IPS-15b (cell line): ENCODE measurements around the gene STRN4.

Experiments
- H3K27me3 ChIP-seq: one replicate; pipeline ENCODE4 v1.6.1; 2013; ENCODE audit warnings: low read length; ENCODE audit not compliant: control insufficient read depth, insufficient read depth
- H3K36me3 ChIP-seq: one replicate; pipeline ENCODE4 v1.6.1; 2013; ENCODE audit warnings: low read length; ENCODE audit not compliant: control insufficient read depth, insufficient read depth
- H3K4me1 ChIP-seq: one replicate; pipeline ENCODE4 v1.6.1; 2013; ENCODE audit warnings: mild to moderate bottlenecking, low read length; ENCODE audit not compliant: control insufficient read depth, insufficient read depth
- H3K4me3 ChIP-seq: one replicate; pipeline ENCODE4 v1.5.1; 2013; ENCODE audit warnings: low read depth, low read length
- H3K9ac ChIP-seq: one replicate; pipeline ENCODE4 v1.6.1; 2013; ENCODE audit warnings: low read depth, mild to moderate bottlenecking, low read length
- H3K9me3 ChIP-seq: one replicate; pipeline ENCODE4 v1.6.1; 2013; ENCODE audit warnings: mild to moderate bottlenecking, low read length; ENCODE audit not compliant: control insufficient read depth, insufficient read depth

STRN4 gene

GRCh38 chr19:46746281-46747057 is at the start of gene STRN4:
Gene STRN4 (minus strand): TSS chr19:46746450. CDS start chr19:46746430, 20 bp downstream.
- Histone ChIP-seq H3K4me3 (peak within 1 kb of the TSS; percentile 96), H3K9ac (peak within 1 kb of the TSS; percentile 95), H3K4me1 (peaks cover 12% of the 10 kb centered on the region), H3K36me3 (peaks cover 13% of the 10 kb centered on the region), H3K27me3 (no peaks in the 10 kb centered on the region), H3K9me3 (no peaks in the 10 kb centered on the region)

GRCh38 chr19:46791944-46792343 is 45.7 kb upstream of the STRN4 start:
- Histone ChIP-seq H3K9ac (no peak overlapping the region), H3K27me3 (peaks cover 3% of the 10 kb centered on the region), H3K36me3 (no peaks in the 10 kb centered on the region), H3K4me3 (no peak overlapping the region), H3K4me1 (peaks cover 3% of the 10 kb centered on the region), H3K9me3 (no peaks in the 10 kb centered on the region)

GRCh38 chr19:46789371-46789770 is 43.1 kb upstream of the STRN4 start:
- H3K9ac ChIP-seq, result no peak overlapping the region

GRCh38 chr19:46788968-46789338 is 42.7 kb upstream of the STRN4 start:
- no peak overlapping the region for H3K4me3 ChIP-seq
- H3K36me3 ChIP-seq, result peaks cover 8% of the 10 kb centered on the region
- H3K27me3 ChIP-seq, result peaks cover 3% of the 10 kb centered on the region
- no peaks in the 10 kb centered on the region for H3K9me3 ChIP-seq
- no peak overlapping the region for H3K9ac ChIP-seq
- peaks cover 11% of the 10 kb centered on the region for H3K4me1 ChIP-seq

More at GRCh38 chr19:46789371-46789770, 43.1 kb upstream of the STRN4 start:
- Histone ChIP-seq H3K27me3 (peaks cover 3% of the 10 kb centered on the region), H3K36me3 (peaks cover 8% of the 10 kb centered on the region), H3K4me1 (peaks cover 7% of the 10 kb centered on the region), H3K4me3 (no peak overlapping the region), H3K9me3 (no peaks in the 10 kb centered on the region)

GRCh38 chr19:46788262-46788967 is 42.2 kb upstream of the STRN4 start, which contains the start of gene SLC1A5:
Gene SLC1A5 (minus strand): TSS chr19:46788594. CDS start chr19:46787965, 629 bp downstream.
- peak within 1 kb of the TSS; percentile 94 for H3K9ac ChIP-seq
- H3K36me3 ChIP-seq, result peaks cover 10% of the 10 kb centered on the region
- peak within 1 kb of the TSS; percentile 99 for H3K4me3 ChIP-seq
- H3K9me3 ChIP-seq, result no peaks in the 10 kb centered on the region
- peaks cover 16% of the 10 kb centered on the region for H3K4me1 ChIP-seq
- H3K27me3 ChIP-seq, result peaks cover 3% of the 10 kb centered on the region

- Histone ChIP-seq H3K4me1 (peaks cover 16% of the 10 kb centered on the region), H3K4me3 (peak overlapping the region; percentile 99), H3K9me3 (no peaks in the 10 kb centered on the region)
Measured at GRCh38 chr19:46787331-46788261, 41.3 kb upstream of the STRN4 start.

GRCh38 chr19:46787040-46787330 is 40.7 kb upstream of the STRN4 start:
- H3K9ac ChIP-seq, result peak overlapping the region; percentile 94
- peaks cover 21% of the 10 kb centered on the region for H3K36me3 ChIP-seq
- H3K4me1 ChIP-seq, result peaks cover 16% of the 10 kb centered on the region

More at GRCh38 chr19:46787331-46788261, 41.3 kb upstream of the STRN4 start:
- peak overlapping the region; percentile 94 for H3K9ac ChIP-seq
- H3K27me3 ChIP-seq, result peaks cover 3% of the 10 kb centered on the region
- H3K36me3 ChIP-seq, result peaks cover 17% of the 10 kb centered on the region

GRCh38 chr19:46786236-46787039 is 40.2 kb upstream of the STRN4 start:
- no peaks in the 10 kb centered on the region for H3K9me3 ChIP-seq
- peaks cover 16% of the 10 kb centered on the region for H3K4me1 ChIP-seq
- H3K36me3 ChIP-seq, result peaks cover 26% of the 10 kb centered on the region
- H3K4me3 ChIP-seq, result peak overlapping the region; percentile 99
- H3K27me3 ChIP-seq, result peaks cover 3% of the 10 kb centered on the region
- H3K9ac ChIP-seq, result peak overlapping the region; percentile 94

More at GRCh38 chr19:46787040-46787330, 40.7 kb upstream of the STRN4 start:
- Histone ChIP-seq H3K4me3 (peak overlapping the region; percentile 99), H3K9me3 (no peaks in the 10 kb centered on the region), H3K27me3 (peaks cover 3% of the 10 kb centered on the region)

- H3K9ac ChIP-seq, result peak overlapping the region; percentile 94
Measured at GRCh38 chr19:46785980-46786235, 39.7 kb upstream of the STRN4 start.

GRCh38 chr19:46785054-46785979 is 39.1 kb upstream of the STRN4 start:
- H3K4me3 ChIP-seq, result peak overlapping the region; percentile 99
- H3K27me3 ChIP-seq, result peaks cover 3% of the 10 kb centered on the region
- H3K4me1 ChIP-seq, result peaks cover 16% of the 10 kb centered on the region
- H3K9ac ChIP-seq, result peak overlapping the region; percentile 94
- no peaks in the 10 kb centered on the region for H3K9me3 ChIP-seq
- H3K36me3 ChIP-seq, result peaks cover 26% of the 10 kb centered on the region

More at GRCh38 chr19:46785980-46786235, 39.7 kb upstream of the STRN4 start:
- Histone ChIP-seq H3K4me1 (peaks cover 16% of the 10 kb centered on the region), H3K27me3 (peaks cover 3% of the 10 kb centered on the region), H3K4me3 (peak overlapping the region; percentile 99), H3K36me3 (peaks cover 26% of the 10 kb centered on the region), H3K9me3 (no peaks in the 10 kb centered on the region)
